ENCODE data around the gene HEBP2.
A peak's percentile ranks its signal among the peaks of the same experiment; 100 is the strongest.
"Not testable (repeated sequence)": the region's sequence is repeated elsewhere in the genome, so short reads cannot be mapped to it uniquely, and the experiment has no call there.

The HEBP2 gene

DNA sequence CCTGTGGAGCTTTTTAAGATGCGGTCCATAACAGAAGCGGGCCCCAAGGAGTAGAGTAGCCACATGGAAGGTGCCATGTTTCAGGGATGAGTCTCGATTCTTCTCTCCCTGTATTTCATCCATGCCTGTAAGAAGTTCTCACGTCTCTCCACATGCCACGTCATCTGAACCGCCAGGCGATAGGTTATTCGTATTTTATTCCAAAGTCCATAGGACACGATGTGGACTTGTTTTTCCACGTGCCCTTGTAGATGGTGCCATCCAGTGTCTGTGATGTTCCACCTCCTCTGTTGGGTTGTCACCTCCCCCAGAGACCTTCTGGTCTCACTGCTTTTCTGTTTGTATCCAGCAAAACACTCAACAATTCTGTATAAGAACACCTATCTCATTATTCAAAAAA is 17.6 kb downstream of the HEBP2 start:
- DNase-seq (ENCODE audit: low read depth), result no peak
- TF ChIP-seq POLR2A (IDR thresholded peaks at IDR 0.05; ENCODE audit: extremely low read depth, insufficient read length) (no peak), MYC (IDR thresholded peaks at IDR 0.05; ENCODE audit: low read depth, low read length) (no peak)
- TF ChIP-seq, protein P1, sequence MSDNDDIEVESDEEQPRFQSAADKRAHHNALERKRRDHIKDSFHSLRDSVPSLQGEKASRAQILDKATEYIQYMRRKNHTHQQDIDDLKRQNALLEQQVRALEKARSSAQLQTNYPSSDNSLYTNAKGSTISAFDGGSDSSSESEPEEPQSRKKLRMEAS (IDR thresholded peaks at IDR 0.05; ENCODE audit: low read depth, low read length), result no peak
- TF ChIP-seq, protein P2, sequence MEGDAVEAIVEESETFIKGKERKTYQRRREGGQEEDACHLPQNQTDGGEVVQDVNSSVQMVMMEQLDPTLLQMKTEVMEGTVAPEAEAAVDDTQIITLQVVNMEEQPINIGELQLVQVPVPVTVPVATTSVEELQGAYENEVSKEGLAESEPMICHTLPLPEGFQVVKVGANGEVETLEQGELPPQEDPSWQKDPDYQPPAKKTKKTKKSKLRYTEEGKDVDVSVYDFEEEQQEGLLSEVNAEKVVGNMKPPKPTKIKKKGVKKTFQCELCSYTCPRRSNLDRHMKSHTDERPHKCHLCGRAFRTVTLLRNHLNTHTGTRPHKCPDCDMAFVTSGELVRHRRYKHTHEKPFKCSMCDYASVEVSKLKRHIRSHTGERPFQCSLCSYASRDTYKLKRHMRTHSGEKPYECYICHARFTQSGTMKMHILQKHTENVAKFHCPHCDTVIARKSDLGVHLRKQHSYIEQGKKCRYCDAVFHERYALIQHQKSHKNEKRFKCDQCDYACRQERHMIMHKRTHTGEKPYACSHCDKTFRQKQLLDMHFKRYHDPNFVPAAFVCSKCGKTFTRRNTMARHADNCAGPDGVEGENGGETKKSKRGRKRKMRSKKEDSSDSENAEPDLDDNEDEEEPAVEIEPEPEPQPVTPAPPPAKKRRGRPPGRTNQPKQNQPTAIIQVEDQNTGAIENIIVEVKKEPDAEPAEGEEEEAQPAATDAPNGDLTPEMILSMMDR (IDR thresholded peaks at IDR 0.05; ENCODE audit: low read depth, low read length), result no peak
- H3K4me3 ChIP-seq (ENCODE audit: low read depth, low read length), result no peak overlapping the region

DNA sequence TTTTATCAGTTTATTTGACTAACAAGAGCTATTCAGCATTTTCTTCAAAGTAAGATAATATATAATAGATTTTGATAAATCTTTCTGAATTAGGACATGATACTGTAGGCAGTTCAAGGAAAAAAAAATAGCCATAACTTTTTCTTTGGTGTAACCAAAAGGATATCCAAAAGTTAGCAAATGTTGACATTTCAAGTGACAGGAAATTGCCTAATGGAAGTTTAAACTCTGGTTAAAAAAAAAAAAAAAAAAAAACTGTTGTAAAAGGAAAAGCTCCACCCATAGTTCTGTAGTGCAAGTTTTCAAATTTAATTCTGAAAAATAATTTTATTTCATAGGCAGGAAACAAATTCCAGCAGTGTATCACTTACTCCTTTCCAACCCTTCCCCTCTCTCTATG is 18.8 kb downstream of the HEBP2 start:
- DNase-seq (ENCODE audit: low read depth), result peak; percentile 43
- H3K4me3 ChIP-seq (ENCODE audit: low read depth, low read length), result no peak overlapping the region
- TF ChIP-seq, protein P2 (IDR thresholded peaks at IDR 0.05; ENCODE audit: low read depth, low read length), result no peak
- TF ChIP-seq MYC (IDR thresholded peaks at IDR 0.05; ENCODE audit: low read depth, low read length) (no peak), POLR2A (IDR thresholded peaks at IDR 0.05; ENCODE audit: extremely low read depth, insufficient read length) (no peak)
- TF ChIP-seq, protein P1 (IDR thresholded peaks at IDR 0.05; ENCODE audit: low read depth, low read length), result no peak

DNA sequence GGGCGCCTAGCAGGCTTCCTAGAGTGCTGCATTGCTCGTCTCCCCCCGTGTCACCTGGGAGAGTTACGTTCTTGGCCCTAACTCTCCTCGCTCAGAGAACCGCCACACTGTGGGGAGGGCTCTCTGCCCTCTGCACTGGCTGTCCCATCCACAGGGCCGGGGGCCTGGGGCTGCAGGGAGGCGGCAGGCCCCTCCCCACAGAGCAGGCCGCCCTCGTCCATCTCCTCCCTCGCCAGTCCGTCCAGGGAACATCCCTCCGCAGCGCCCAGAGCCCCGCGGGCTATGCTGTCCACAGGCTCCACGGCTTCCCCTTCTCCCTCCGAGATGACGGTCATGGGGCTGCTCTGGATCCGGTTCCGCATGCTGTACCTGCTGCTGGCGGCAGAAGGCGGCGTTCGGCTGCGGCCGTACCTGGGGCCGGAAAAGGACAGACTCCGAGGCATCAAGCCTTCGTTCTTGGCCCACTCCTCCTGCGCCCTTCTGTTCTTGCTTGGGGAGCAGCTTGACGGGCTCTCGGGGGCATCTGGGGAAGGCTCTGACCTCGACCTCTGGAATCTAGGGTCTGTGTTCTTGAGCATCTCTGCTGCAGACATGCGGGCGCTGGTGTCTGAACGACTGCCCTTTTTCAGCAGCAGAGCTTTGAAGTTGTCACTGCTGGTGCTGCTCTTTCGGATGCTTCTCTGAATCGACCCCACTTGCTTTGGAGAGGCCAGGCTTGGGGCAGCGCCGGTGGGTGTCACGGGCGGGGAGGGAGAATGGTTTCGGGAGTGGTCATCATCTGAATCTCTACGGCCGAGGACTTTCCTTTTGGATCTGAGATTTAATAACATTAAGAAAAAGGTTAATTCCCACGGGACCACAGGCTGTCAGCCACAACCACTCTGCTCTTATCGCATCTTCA is 20.2 kb downstream of the HEBP2 start:
- DNase-seq (ENCODE audit: low read depth), result no peak
- TF ChIP-seq, protein P1 (IDR thresholded peaks at IDR 0.05; ENCODE audit: low read depth, low read length), result no peak
- TF ChIP-seq, protein P2 (IDR thresholded peaks at IDR 0.05; ENCODE audit: low read depth, low read length), result no peak
- no peak for TF ChIP-seq MYC (IDR thresholded peaks at IDR 0.05; ENCODE audit: low read depth, low read length)
- TF ChIP-seq POLR2A (IDR thresholded peaks at IDR 0.05; ENCODE audit: extremely low read depth, insufficient read length), result no peak
- H3K4me3 ChIP-seq (ENCODE audit: low read depth, low read length), result no peak overlapping the region

DNA sequence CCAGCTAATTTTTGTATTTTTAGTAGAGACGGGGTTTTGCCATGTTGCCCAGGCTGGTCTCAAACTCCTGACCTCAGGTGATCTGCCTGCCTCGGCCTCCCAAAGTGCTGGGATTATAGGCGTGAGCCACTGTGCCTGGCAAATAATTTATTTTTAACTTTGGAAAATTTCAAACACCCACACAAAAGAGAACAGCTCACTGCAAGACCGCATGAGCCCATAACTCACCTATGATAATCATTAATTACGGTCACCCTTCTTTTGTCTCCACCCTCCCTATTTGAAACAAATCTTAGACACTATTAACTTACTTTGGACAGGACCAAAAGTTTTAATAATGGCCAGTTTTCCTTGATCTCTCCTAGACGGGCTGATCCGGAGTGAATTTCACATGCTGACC is 21.2 kb downstream of the HEBP2 start:
- H3K4me3 ChIP-seq (ENCODE audit: low read depth, low read length); DNase-seq (ENCODE audit: low read depth): not testable (repeated sequence)

DNA sequence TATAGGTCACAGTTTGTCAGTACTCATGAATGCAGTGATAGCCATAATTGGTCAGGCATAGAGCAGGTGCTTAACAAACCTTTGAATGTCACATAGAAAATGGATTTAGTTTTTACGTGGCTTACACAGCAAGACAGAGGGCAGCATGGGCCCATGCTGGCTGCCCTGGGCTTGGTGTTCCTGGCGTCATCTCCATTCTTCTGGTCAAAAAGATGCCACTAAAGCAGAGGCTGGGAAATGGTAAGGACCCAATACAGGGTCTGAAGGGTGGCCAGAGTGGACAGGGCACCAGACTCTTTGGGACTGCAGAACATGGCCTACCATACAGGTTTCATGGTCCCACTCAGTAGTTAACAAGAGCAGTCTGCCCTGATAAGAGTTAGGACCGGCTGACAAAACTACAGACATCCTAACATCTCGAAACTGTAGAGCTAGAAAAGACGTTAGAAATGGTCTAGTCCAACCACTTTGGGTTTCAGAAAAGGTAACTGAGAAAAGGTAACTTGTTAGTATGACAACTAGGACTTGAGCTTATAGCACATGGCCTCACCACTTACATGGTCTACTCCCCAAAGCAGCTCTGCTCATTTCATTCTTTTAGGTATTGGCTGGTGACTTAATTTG is 22.6 kb downstream of the HEBP2 start:
- no peak for DNase-seq (ENCODE audit: low read depth)
- no peak for TF ChIP-seq POLR2A (IDR thresholded peaks at IDR 0.05; ENCODE audit: extremely low read depth, insufficient read length)
- TF ChIP-seq, protein P2 (IDR thresholded peaks at IDR 0.05; ENCODE audit: low read depth, low read length), result no peak
- TF ChIP-seq, protein P1 (IDR thresholded peaks at IDR 0.05; ENCODE audit: low read depth, low read length), result no peak
- H3K4me3 ChIP-seq (ENCODE audit: low read depth, low read length), result no peak overlapping the region

DNA sequence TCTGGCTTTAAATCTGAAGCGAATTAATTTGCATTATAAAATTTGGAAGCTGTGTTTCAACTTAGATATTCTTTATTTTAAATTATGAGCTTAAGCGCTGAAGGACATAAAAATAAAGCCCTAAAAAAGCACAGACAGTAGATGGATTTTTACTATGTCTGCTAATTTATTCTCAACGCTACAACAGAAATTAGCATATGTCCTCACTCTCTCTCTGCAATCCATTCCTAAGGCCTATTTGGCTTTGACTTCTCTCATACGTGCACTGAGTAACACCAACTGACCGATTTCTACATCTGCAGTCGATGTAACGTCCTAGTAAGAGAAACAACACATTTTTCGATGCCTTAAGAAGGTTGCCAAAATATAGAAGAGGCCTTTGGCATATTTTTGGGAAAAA is 23.7 kb downstream of the HEBP2 start:
- DNase-seq (ENCODE audit: low read depth), result no peak
- TF ChIP-seq, protein P2 (IDR thresholded peaks at IDR 0.05; ENCODE audit: low read depth, low read length), result no peak
- TF ChIP-seq POLR2A (IDR thresholded peaks at IDR 0.05; ENCODE audit: extremely low read depth, insufficient read length), result no peak
- TF ChIP-seq MYC (IDR thresholded peaks at IDR 0.05; ENCODE audit: low read depth, low read length), result no peak
- H3K4me3 ChIP-seq (ENCODE audit: low read depth, low read length), result no peak overlapping the region

Measured in NB4 (cell line).